Left ventricle myocardium inferior (tissue), 1 donor: ENCODE results near the gene NRXN2. TPM values are rescaled to one million over a fixed set of nuclear protein-coding genes. Genes with fewer than 3 reads are reported as not detected.

ENCODE experiments used
- DNase-seq: peaks from one replicate; pipeline ENCODE4 v3.0.0-alpha.2; 2020
- H3K27ac ChIP-seq: fragments of 200-600 bp; replicated peaks from 2 replicates; pipeline ENCODE4 v1.8.0; 2021
- H3K27me3 ChIP-seq: fragments of 200-600 bp; 2 replicates; pipeline ENCODE4 v1.8.0; 2021; ENCODE audit warnings: low read depth
- H3K36me3 ChIP-seq: fragments of 200-600 bp; 2 replicates; pipeline ENCODE4 v1.8.0; 2021
- H3K4me1 ChIP-seq: fragments of 200-600 bp; 2 replicates; pipeline ENCODE4 v1.8.0; 2021
- H3K4me3 ChIP-seq: fragments of 200-600 bp; 2 replicates; pipeline ENCODE4 v1.8.0; 2021; ENCODE audit warnings: mild to moderate bottlenecking, moderate library complexity
- H3K9me3 ChIP-seq: fragments of 200-600 bp; replicated peaks from 2 replicates; pipeline ENCODE4 v1.8.0; 2021
- intact Hi-C: fragments of 100-400 bp; cut with micrococcal nuclease; formaldehyde crosslinking; loops from one replicate; pipeline ENCODE4 v1.11.0; 2022
- total RNA-seq: library from RNA; stranded (reverse); fragmentation: NEBNext Ultra II Directional; extraction: Animal tissue kit (Norgen Biotek cat#: 25700); gene quantifications from one replicate; pipeline ENCODE4 v1.2.1, GENCODE V29; 2021
- TF ChIP-seq, protein P1 (sequence below): fragments of 200-600 bp; IDR thresholded peaks from 2 replicates; pipeline ENCODE4 v1.8.0; 2021; ENCODE audit warnings: antibody characterized with exemption, mild to moderate bottlenecking, borderline replicate concordance
- donor health status: DM: no; HTN: yes; CAD: no; lungs with severe emphysema.

Gene NRXN2
- total RNA-seq, 1 donor from 2014 or later = 0.71 TPM

DNA sequence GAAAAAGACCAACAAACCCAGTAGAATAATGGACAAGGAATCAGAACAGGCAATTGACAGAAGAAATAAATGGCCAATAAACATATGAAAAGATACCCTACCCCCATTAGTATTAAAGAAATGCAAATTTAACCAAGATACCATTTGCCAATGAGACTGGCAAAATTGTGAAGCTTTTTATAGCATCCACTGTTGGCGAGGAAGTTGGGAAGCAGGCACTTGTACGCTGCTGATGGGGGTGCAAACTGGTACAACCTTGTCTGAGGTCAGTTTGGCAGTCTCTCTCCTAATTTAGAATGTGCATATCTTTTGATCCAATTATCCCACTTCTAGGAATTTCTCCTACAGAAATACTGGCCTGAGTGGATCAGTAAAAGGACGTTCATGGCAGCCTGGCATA is 8.6 kb upstream of the NRXN2 start:
- DNase-seq = no peak
- H3K4me1 ChIP-seq = peaks cover 8% of the 10 kb centered on the region
- TF ChIP-seq, protein P1, sequence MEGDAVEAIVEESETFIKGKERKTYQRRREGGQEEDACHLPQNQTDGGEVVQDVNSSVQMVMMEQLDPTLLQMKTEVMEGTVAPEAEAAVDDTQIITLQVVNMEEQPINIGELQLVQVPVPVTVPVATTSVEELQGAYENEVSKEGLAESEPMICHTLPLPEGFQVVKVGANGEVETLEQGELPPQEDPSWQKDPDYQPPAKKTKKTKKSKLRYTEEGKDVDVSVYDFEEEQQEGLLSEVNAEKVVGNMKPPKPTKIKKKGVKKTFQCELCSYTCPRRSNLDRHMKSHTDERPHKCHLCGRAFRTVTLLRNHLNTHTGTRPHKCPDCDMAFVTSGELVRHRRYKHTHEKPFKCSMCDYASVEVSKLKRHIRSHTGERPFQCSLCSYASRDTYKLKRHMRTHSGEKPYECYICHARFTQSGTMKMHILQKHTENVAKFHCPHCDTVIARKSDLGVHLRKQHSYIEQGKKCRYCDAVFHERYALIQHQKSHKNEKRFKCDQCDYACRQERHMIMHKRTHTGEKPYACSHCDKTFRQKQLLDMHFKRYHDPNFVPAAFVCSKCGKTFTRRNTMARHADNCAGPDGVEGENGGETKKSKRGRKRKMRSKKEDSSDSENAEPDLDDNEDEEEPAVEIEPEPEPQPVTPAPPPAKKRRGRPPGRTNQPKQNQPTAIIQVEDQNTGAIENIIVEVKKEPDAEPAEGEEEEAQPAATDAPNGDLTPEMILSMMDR = no peak

DNA sequence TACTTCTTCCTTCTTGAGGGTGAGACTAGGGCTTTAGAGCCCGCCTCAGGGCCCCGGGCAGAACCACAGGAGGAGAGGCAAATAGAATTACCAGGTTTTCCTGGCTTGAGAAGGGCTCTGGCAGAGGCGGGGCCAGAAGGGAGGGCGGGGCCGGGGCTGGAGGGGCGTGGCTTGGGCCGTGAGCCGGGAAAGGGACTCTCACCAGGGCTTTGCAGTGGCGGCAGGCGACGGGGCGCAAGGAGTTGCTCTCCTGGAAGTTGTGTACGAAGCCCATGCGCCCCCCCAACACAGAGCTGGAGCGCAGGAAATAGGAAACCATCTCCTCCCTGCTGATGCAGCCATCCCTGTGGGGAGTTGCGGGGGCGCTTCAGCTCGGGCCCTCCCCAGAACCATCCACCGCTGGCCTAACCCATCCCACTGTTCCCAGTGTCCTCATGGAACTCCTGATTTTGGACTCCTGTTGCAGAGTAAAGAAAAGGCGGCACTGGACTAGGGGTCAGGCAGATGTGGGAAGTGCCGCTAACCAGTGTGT is 6.9 kb upstream of the NRXN2 start:
- TF ChIP-seq, protein P1 = no peak

More for the DNA sequence above, 8.6 kb upstream of the NRXN2 start:
- H3K27me3 ChIP-seq = no peaks in the 10 kb centered on the region
- peaks cover 38% of the 10 kb centered on the region for H3K36me3 ChIP-seq
- H3K27ac ChIP-seq = no peak overlapping the region
- no peak overlapping the region for H3K4me3 ChIP-seq
- intact Hi-C loops = no loop called here
- H3K9me3 ChIP-seq = no peaks in the 10 kb centered on the region

DNA sequence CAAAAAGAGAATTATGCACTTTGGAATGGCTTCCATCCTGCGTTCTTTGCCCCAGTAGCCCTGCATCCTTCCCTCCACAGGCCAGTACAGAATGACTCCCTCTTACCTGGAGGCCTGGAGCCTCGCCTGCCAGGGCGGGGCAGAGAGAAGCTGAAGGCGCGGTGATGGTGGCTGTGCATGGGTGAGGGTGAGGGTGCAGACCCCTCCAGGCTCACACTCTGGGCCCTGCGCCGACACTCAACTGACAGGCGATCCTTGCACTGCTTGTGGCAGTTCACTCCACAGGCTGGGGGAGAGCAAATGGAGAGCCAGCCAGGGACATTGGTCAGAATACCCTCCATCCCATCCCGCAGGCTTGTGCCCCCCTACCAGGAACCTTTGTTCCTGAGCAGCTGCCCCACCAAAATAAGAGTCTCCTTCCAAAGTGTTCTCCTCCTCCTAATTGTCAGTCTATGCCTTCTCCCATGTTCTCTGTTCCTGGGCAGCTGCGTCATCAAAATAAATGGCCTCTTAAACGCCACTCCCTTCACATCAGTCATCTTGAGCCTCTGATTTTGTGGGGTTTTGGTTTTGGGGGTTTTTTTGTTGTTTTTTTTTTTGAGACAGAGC is 5.9 kb upstream of the NRXN2 start:
- no peak overlapping the region for H3K27ac ChIP-seq
- TF ChIP-seq, protein P1 = no peak
- H3K36me3 ChIP-seq = peaks cover 21% of the 10 kb centered on the region
- DNase-seq = no peak
- peaks cover 8% of the 10 kb centered on the region for H3K4me1 ChIP-seq
- no peaks in the 10 kb centered on the region for H3K9me3 ChIP-seq
- H3K4me3 ChIP-seq = no peak overlapping the region
- intact Hi-C loops = no loop called here
- no peaks in the 10 kb centered on the region for H3K27me3 ChIP-seq

More for the DNA sequence above, 6.9 kb upstream of the NRXN2 start:
- no peak overlapping the region for H3K4me3 ChIP-seq
- no peak for DNase-seq
- H3K27ac ChIP-seq = no peak overlapping the region
- H3K4me1 ChIP-seq = peaks cover 8% of the 10 kb centered on the region
- H3K27me3 ChIP-seq = no peaks in the 10 kb centered on the region
- H3K36me3 ChIP-seq = peaks cover 25% of the 10 kb centered on the region
- no peaks in the 10 kb centered on the region for H3K9me3 ChIP-seq
- intact Hi-C loops = no loop called here

DNA sequence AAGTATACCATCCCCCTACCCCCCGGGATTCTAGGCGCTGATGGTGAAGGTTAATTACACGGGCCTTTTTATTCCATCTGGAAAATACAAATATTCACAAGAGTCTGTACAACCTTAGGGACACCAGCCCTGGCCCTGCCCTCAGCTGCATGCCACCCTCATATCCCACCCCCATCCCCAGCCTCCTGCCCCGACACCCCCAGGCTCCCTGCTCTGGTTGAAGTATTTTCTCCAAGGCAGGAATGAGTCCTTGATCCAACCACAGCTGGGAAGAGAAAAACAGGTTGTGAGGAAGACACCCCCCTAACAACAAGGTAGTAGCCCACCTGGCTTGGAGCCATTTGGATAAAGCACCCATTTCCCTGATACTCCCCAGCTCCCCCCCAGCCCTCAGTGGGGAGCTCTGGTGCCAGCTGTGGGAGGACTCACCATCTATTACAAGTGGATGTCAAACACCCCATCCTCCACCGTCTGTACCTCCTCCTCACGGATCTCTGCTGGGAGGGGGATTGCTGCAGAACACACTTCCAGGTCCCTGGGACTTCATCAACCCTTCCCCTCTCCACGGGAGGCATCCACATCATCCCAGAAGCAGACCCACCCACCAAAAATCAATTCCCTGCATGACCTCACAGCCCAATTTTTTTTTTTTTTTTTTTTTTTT is 4.0 kb upstream of the NRXN2 start:
- Histone ChIP-seq H3K4me3 (no peak overlapping the region), H3K27me3 (peaks cover 10% of the 10 kb centered on the region), H3K9me3 (no peaks in the 10 kb centered on the region), H3K27ac (no peak overlapping the region), H3K4me1 (peaks cover 15% of the 10 kb centered on the region), H3K36me3 (peaks cover 16% of the 10 kb centered on the region)
- TF ChIP-seq, protein P1 = no peak
- intact Hi-C loops = no loop called here
- DNase-seq = no peak

- TF ChIP-seq, protein P1 = no peak
- Histone ChIP-seq H3K36me3 (peaks cover 11% of the 10 kb centered on the region), H3K9me3 (no peaks in the 10 kb centered on the region), H3K4me3 (no peak overlapping the region), H3K4me1 (peaks cover 15% of the 10 kb centered on the region), H3K27me3 (peaks cover 18% of the 10 kb centered on the region), H3K27ac (no peak overlapping the region)
- intact Hi-C loops = no loop called here
- no peak for DNase-seq
Observed at GRCh38 chr11:64726211-64726641, 3.2 kb upstream of the NRXN2 start.
